Measurements from ENCODE around the gene MAPK14.
A peak's percentile ranks its signal among the peaks of the same experiment; 100 is the strongest.
"Not testable (repeated sequence)": the region's sequence is repeated elsewhere in the genome, so short reads cannot be mapped to it uniquely, and the experiment has no call there.

The MAPK14 gene

GRCh38 chr6:36079601-36080000 lies 52.0 kb downstream of the MAPK14 start:
- TF ChIP-seq CTCF (IDR thresholded peaks at IDR 0.05; ENCODE audit: insufficient read depth, low read depth, low read length, missing control alignments), result no peak
- DNase-seq (ENCODE audit: low read depth), result no peak
- no peak overlapping the region for H3K4me3 ChIP-seq (ENCODE audit: low read depth, low read length)

GRCh38 chr6:36082318-36082717 lies 54.7 kb downstream of the MAPK14 start:
- H3K4me3 ChIP-seq (ENCODE audit: low read depth, low read length), result no peak overlapping the region
- no peak for TF ChIP-seq CTCF (IDR thresholded peaks at IDR 0.05; ENCODE audit: insufficient read depth, low read depth, low read length, missing control alignments)
- DNase-seq (ENCODE audit: low read depth), result no peak

GRCh38 chr6:36083446-36083845 lies 55.8 kb downstream of the MAPK14 start:
- no peak for TF ChIP-seq CTCF (IDR thresholded peaks at IDR 0.05; ENCODE audit: insufficient read depth, low read depth, low read length, missing control alignments)
- DNase-seq (ENCODE audit: low read depth), result no peak
- H3K4me3 ChIP-seq (ENCODE audit: low read depth, low read length), result no peak overlapping the region

GRCh38 chr6:36088204-36088603 lies 60.6 kb downstream of the MAPK14 start:
- not testable (repeated sequence) for H3K4me3 ChIP-seq (ENCODE audit: low read depth, low read length); DNase-seq (ENCODE audit: low read depth)

- H3K4me3 ChIP-seq (ENCODE audit: low read depth, low read length), result no peak overlapping the region
- no peak for DNase-seq (ENCODE audit: low read depth)
- TF ChIP-seq CTCF (IDR thresholded peaks at IDR 0.05; ENCODE audit: insufficient read depth, low read depth, low read length, missing control alignments), result no peak
These were observed 61.4 kb downstream of the MAPK14 start for GRCh38 chr6:36089048-36089447.

GRCh38 chr6:36094238-36094637 lies 66.6 kb downstream of the MAPK14 start:
- DNase-seq (ENCODE audit: low read depth), result no peak
- H3K4me3 ChIP-seq (ENCODE audit: low read depth, low read length), result no peak overlapping the region
- TF ChIP-seq CTCF (IDR thresholded peaks at IDR 0.05; ENCODE audit: insufficient read depth, low read depth, low read length, missing control alignments), result no peak

- TF ChIP-seq CTCF (IDR thresholded peaks at IDR 0.05; ENCODE audit: insufficient read depth, low read depth, low read length, missing control alignments), result peak; percentile 90
These were observed 67.3 kb downstream of the MAPK14 start for GRCh38 chr6:36094753-36095496.

More at GRCh38 chr6:36094753-36095496, 67.3 kb downstream of the MAPK14 start:
- H3K4me3 ChIP-seq (ENCODE audit: low read depth, low read length), result no peak overlapping the region
- peak; percentile 85 for DNase-seq (ENCODE audit: low read depth)
